ENCODE results near the gene LIMD2. TPM values are rescaled to one million over a fixed set of nuclear protein-coding genes. Genes with fewer than 3 reads are reported as not detected.

Gene LIMD2
- total RNA-seq, 6 experiments from 2014 or later = 2.8 to 9.4 (median 5.2) TPM

DNA sequence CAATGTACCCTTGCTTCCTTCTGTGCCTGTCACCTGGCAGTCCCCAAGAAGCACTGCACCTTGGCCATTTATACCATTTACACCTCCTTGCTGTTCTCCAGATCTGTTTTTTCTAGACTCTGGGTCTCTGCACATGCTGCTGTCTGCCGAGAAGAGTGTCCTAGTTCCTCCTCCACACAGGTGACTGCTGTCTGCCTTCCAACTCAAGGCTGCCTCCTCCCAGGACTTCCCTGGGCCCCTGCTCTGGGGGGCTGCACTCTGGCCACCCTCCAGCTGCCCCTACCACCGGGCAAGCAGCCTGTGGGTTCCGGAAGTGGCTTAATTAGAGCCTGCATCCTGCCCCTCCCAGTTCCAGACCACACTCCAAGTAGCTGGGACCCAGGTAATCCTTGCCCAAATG lies 5.7 kb upstream of the LIMD2 start:
- no peaks in the 10 kb centered on the region for H3K9me3 ChIP-seq
- peaks cover 0 to 22% (median 8%) of the 10 kb centered on the region in 4 donors for H3K36me3 ChIP-seq
- no peaks in the 10 kb centered on the region for H3K4me1 ChIP-seq
- DNase-seq (peak in 1 of 3 donors; percentile 41), ATAC-seq (no peak)
- no peak overlapping the region for H3K27ac ChIP-seq
- WGBS (ENCODE audit: insufficient coverage, low coverage, low lambda C conversion rate, missing lambda C conversion rate) = 53% methylated on average over 2 of the region's 3 CpGs
- H3K4me3 ChIP-seq = no peak overlapping the region
- TF ChIP-seq, protein P1, sequence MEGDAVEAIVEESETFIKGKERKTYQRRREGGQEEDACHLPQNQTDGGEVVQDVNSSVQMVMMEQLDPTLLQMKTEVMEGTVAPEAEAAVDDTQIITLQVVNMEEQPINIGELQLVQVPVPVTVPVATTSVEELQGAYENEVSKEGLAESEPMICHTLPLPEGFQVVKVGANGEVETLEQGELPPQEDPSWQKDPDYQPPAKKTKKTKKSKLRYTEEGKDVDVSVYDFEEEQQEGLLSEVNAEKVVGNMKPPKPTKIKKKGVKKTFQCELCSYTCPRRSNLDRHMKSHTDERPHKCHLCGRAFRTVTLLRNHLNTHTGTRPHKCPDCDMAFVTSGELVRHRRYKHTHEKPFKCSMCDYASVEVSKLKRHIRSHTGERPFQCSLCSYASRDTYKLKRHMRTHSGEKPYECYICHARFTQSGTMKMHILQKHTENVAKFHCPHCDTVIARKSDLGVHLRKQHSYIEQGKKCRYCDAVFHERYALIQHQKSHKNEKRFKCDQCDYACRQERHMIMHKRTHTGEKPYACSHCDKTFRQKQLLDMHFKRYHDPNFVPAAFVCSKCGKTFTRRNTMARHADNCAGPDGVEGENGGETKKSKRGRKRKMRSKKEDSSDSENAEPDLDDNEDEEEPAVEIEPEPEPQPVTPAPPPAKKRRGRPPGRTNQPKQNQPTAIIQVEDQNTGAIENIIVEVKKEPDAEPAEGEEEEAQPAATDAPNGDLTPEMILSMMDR (IDR thresholded peaks at IDR 0.05) = no peak
- no peak for TF ChIP-seq POLR2A (IDR thresholded peaks at IDR 0.05)
- no peaks in the 10 kb centered on the region for H3K27me3 ChIP-seq
- intact Hi-C loops (cut with DNase I) = no loop called here

DNA sequence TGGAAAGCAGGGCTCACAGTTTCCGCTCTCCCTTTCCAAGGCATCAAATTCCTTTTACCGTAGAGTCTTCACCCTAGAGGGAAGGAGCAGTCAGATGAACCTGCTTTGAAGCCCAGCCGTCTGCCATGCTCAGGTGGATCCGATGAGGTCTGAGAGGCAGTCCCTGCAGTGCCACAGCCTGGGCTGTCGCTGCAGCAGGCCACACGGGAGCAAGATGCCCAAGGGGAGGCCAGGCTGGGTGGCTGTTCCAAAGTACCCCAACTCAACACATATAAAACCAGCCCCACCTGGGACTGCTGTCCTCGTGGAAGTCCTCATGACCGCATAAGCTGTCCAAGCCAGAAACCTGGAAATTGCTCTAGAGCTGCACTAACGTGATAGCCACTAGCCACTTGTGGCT lies 4.9 kb upstream of the LIMD2 start:
- intact Hi-C loops (cut with DNase I) = no loop called here
- H3K27me3 ChIP-seq = no peaks in the 10 kb centered on the region
- no peaks in the 10 kb centered on the region for H3K9me3 ChIP-seq
- no peak overlapping the region for H3K4me3 ChIP-seq
- DNase-seq (no peak), ATAC-seq (no peak)
- TF ChIP-seq POLR2A (IDR thresholded peaks at IDR 0.05) = no peak
- TF ChIP-seq, protein P1 (IDR thresholded peaks at IDR 0.05) = no peak
- no peak overlapping the region for H3K27ac ChIP-seq
- H3K36me3 ChIP-seq = peaks cover 0 to 14% (median 5%) of the 10 kb centered on the region in 4 donors
- WGBS (ENCODE audit: insufficient coverage, low coverage, low lambda C conversion rate, missing lambda C conversion rate) = 94% methylated on average over 3 of the region's 9 CpGs
- H3K4me1 ChIP-seq = no peaks in the 10 kb centered on the region

DNA sequence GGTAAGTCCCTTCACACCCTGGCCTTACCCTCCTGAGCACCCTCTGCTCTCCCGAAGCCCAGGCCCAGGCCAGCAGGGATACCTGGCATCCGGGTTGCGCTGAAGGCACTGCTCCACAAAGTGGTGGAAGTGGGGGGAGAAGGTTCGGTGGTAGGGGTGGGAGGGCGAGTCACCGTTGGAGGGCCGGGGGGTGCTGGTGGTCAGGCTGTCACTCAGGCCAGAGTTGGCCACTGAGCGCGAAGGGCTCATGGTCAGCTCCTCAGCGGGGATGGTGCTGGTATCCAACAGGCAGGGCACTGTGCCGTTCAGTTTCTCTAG lies 4.3 kb upstream of the LIMD2 start:
- Histone ChIP-seq H3K36me3 (peaks cover 0 to 8% (median 3%) of the 10 kb centered on the region in 4 donors), H3K27ac (no peak overlapping the region)
- peak in 1 of 3 donors; percentile 33 for DNase-seq

DNA sequence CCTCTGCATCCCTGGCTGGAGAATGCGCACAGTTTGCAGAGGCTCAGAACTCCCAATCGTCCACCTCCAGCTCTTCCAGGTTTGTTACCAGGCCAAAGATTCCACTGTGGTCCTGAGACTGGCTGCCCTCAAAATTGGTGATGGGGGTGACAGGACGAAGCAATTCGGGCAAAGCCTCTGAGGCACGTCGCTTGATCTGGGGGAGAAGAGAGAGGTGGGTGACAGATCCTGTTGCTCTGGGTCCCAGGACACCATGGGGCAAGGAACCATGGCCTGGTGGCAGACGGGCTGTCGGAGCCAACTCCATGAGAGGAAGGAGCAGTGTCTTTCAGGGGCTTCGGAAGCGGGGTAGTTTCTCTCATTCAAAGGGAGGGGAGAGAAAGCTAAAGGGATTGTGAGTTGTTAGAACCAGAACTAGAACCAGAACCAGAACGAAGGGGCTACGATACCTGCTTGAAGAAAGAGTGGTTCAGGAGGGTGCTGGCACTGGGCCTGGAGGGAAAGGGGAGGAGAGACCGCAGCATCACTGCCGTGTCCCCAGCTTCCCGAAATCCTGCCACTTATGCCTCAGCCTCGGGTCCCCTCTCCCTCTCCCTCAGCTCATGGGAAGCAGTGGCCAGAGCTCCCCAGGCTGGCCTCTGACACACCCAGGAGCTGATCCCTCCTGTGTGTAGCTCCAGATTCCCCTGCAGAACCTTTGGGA lies 3.8 kb upstream of the LIMD2 start:
- Histone ChIP-seq H3K9me3 (no peaks in the 10 kb centered on the region), H3K27me3 (no peaks in the 10 kb centered on the region), H3K36me3 (peaks cover 0 to 5% (median 0%) of the 10 kb centered on the region in 4 donors), H3K27ac (no peak overlapping the region), H3K4me1 (peaks cover 0 to 8% (median 3%) of the 10 kb centered on the region in 4 donors), H3K4me3 (no peak overlapping the region)
- TF ChIP-seq, protein P1 (IDR thresholded peaks at IDR 0.05) = no peak
- no peak for ATAC-seq
- intact Hi-C loops (cut with DNase I) = no loop called here
- WGBS (ENCODE audit: insufficient coverage, low coverage, low lambda C conversion rate, missing lambda C conversion rate) = 89% methylated on average over 7 of the region's 16 CpGs
- peak in 1 of 3 donors; percentile 36 for DNase-seq

More for the DNA sequence above, 4.3 kb upstream of the LIMD2 start:
- no peaks in the 10 kb centered on the region for H3K9me3 ChIP-seq
- H3K27me3 ChIP-seq = no peaks in the 10 kb centered on the region
- ATAC-seq = no peak
- H3K4me1 ChIP-seq = peaks cover 0 to 2% (median under 1%) of the 10 kb centered on the region in 4 donors
- no CpG with 5 or more reads among the region's 11 CpGs for WGBS (ENCODE audit: insufficient coverage, low coverage, low lambda C conversion rate, missing lambda C conversion rate)
- TF ChIP-seq, protein P1 (IDR thresholded peaks at IDR 0.05) = no peak
- no peak for TF ChIP-seq POLR2A (IDR thresholded peaks at IDR 0.05)
- no peak overlapping the region for H3K4me3 ChIP-seq
- intact Hi-C loops (cut with DNase I) = no loop called here
